Stimulated activated CD4-positive, alpha-beta T cell treated with anti-CD3 and anti-CD28 coated beads, Interleukin-12 subunit alpha, Interleukin-12 subunit beta, amount 100 ng/mL, for 4 hours (primary cell): ENCODE data around the gene DNAJA2.
A peak's percentile ranks its signal among the peaks of the same experiment; 100 is the strongest.

Experiments used
- DNase-seq: peaks from one replicate; pipeline ENCODE4 v3.0.0-alpha.2; 2020

DNAJA2 gene

DNA sequence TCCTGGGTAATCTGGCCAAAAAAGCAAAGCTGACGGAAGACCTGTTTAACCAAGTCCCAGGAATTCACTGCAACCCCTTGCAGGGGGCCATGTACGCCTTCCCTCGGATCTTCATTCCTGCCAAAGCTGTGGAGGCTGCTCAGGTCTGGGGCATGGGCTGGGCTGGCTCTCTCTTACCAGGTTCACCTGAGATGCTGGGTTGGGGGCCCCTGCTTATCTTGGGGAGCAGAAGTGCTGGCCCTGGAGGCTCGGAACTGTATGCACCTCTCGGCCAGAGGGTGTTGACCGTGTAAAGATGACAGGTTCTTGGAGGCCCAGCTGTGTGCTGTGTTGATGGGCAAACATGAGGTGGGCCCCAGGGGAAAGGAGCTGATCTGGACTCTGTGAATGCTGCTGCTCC lies 49.1 kb downstream of the DNAJA2 start:
- DNase-seq: no peak

- no peak for DNase-seq
These were observed 49.8 kb downstream of the DNAJA2 start for GRCh38 chr16:46923513-46924295.

DNA sequence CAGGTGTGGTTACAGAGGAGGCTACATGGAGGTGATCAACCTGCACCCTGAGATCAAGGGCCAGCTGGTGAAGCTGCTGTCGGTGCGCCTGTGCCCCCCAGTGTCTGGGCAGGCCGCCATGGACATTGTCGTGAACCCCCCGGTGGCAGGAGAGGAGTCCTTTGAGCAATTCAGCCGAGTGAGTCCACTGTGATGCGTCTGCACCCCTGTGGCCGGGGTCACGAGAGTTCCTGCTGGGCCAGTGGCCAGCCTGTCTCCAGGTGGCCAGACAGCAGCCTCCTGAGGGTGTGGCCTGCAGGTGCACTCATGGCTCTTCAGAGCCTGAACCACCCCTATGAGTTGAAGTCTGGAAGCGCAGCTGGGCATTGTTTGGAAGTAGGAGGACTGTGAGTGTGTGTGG lies 51.2 kb downstream of the DNAJA2 start:
- no peak for DNase-seq

DNA sequence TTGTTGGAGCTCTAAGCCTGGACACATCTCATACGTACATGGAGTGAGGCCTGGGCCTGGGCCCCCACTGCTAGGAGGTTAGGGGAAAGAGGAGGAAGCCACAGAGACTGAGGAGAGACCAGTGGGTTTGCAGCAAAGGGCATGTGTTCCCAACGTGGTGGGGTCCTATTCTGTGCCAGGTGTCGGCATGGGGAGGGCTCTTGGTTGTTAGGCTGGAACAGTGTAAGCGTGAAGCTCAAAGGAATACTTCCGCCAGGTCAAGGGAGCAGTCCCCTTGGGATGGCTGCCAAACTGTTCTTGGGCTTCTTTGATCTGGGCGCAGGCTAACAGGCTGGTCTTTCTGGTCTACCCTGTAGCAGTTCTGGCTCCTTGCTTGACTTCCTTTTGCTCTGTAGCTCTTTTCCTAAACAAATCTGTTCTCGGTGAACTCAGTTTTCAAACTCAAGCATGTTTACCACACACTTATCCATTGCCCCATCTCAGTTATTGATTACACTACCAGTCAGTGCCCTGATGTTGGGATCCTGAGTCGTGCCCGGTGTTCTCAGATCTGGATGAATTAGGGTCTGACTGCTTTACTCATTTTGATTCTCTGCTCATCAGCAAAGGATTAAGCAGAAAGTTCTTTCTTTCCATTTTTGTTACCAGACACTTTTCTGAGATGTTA lies 52.9 kb downstream of the DNAJA2 start:
- DNase-seq: no peak

- no peak for DNase-seq
These were observed 54.3 kb downstream of the DNAJA2 start for GRCh38 chr16:46918905-46919792.

GRCh38 chr16:46918400-46918799 lies 55.1 kb downstream of the DNAJA2 start:
- no peak for DNase-seq

GRCh38 chr16:46916980-46917379 lies 56.5 kb downstream of the DNAJA2 start:
- DNase-seq: no peak

- no peak for DNase-seq
These were observed 57.9 kb downstream of the DNAJA2 start for GRCh38 chr16:46915483-46916025.

- DNase-seq: no peak
These were observed 58.8 kb downstream of the DNAJA2 start for GRCh38 chr16:46914556-46915201.

GRCh38 chr16:46911650-46912049 lies 61.8 kb downstream of the DNAJA2 start:
- no peak for DNase-seq

- no peak for DNase-seq
These were observed 62.4 kb downstream of the DNAJA2 start for GRCh38 chr16:46911038-46911437.

DNA sequence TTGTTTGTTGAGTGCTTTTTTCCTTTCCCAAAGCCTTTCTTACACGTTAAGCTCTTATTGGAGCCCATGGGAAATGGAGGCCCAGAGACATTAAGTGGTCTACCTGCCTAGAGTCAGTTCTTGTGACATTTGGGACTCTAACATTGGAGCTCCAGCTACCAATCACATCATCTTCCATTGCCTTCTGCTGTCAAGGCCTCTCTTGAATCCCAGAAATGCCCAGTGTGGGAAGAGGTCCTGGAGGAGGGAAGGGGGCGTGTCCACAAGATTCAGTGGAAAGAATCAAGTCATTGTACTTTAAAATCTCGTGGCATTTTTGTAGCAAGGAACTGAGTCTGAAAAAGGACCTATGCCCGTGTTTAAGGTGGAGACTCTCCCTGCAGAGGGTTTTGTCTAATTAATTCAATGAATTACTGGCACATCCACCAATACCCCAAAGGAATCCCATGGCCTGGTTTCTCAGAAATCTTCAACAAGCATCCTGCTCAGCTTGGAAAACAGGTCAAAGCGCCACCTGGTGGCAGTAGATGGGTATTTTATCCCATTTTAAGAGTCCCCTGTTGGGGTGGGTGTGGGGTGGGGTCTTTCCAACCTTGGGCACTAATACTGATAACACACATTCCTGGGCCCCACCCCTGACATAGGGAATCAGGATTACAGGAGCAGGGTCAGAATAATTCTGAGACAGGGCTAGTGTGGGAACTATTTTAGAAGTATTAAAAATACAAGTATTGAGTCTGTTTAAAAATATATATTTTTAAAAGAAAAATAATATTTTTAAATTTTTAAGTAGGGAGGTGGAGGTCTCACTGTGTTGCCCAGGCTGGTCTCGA lies 64.7 kb downstream of the DNAJA2 start:
- DNase-seq: peak; percentile 51

- DNase-seq: no peak
These were observed 66.3 kb downstream of the DNAJA2 start for GRCh38 chr16:46907061-46907774.

- DNase-seq: no peak
These were observed 67.0 kb downstream of the DNAJA2 start for GRCh38 chr16:46906360-46907060.
